Activated naive CD4-positive, alpha-beta T cell treated with anti-CD3 and anti-CD28 coated beads, Interleukin-2, amount 50 U/mL, for 72 hours (primary cell): ENCODE measurements around the gene HSD17B2. TPM values are rescaled to one million over a fixed set of nuclear protein-coding genes. Genes with fewer than 3 reads are reported as not detected.

Source experiments
- total RNA-seq, 2 donors: library from RNA; stranded (reverse); gene quantifications; one replicate each; pipeline ENCODE4 v1.2.3, GENCODE V29; 2022

The HSD17B2 gene
- total RNA-seq, 2 donors from 2014 or later = not detected

Other genes with a start within 250 kb of the HSD17B2 start
- gene SDR42E1, start 23.8 kb upstream of the HSD17B2 start, total RNA-seq = 10 to 100 TPM in 1 of 2 donors, under 1 TPM in 1; 0.07 to 11.0 TPM
- gene MPHOSPH6, start 135.0 kb downstream of the HSD17B2 start, total RNA-seq = 10 to 100 TPM; 25.5 to 35.8 TPM